ENCODE results near the gene KCNN2.

DNA sequence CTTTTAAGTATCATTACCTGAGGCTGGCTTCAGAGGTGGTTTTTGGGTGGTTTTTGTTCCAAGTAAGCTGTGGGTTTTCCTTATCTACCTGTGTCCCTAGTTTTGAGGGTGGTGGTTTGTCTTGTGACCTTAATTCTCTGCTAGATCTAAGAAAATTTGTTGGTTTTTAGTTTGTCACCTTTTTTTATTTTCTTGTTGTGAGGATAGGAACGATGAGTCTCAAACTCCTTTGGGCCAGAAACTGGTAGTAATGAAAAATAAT is 73.3 kb downstream of the KCNN2 start:
- TF ChIP-seq TAF1 (IDR thresholded peaks at IDR 0.05; ENCODE audit: low read depth) (no peak), EP300 (conservative IDR thresholded peaks at IDR 0.05; ENCODE audit: poor library complexity, severe bottlenecking) (no peak), RAD21 (conservative IDR thresholded peaks at IDR 0.05) (no peak), EZH2 (IDR thresholded peaks at IDR 0.05; ENCODE audit: borderline replicate concordance, insufficient read depth, low read length, poor library complexity, severe bottlenecking) (no peak), SMC3 (conservative IDR thresholded peaks at IDR 0.05; ENCODE audit: poor library complexity) (no peak), POLR2AphosphoS5 (IDR thresholded peaks at IDR 0.05) (no peak)
- TF ChIP-seq, protein P1, sequence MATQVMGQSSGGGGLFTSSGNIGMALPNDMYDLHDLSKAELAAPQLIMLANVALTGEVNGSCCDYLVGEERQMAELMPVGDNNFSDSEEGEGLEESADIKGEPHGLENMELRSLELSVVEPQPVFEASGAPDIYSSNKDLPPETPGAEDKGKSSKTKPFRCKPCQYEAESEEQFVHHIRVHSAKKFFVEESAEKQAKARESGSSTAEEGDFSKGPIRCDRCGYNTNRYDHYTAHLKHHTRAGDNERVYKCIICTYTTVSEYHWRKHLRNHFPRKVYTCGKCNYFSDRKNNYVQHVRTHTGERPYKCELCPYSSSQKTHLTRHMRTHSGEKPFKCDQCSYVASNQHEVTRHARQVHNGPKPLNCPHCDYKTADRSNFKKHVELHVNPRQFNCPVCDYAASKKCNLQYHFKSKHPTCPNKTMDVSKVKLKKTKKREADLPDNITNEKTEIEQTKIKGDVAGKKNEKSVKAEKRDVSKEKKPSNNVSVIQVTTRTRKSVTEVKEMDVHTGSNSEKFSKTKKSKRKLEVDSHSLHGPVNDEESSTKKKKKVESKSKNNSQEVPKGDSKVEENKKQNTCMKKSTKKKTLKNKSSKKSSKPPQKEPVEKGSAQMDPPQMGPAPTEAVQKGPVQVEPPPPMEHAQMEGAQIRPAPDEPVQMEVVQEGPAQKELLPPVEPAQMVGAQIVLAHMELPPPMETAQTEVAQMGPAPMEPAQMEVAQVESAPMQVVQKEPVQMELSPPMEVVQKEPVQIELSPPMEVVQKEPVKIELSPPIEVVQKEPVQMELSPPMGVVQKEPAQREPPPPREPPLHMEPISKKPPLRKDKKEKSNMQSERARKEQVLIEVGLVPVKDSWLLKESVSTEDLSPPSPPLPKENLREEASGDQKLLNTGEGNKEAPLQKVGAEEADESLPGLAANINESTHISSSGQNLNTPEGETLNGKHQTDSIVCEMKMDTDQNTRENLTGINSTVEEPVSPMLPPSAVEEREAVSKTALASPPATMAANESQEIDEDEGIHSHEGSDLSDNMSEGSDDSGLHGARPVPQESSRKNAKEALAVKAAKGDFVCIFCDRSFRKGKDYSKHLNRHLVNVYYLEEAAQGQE (IDR thresholded peaks at IDR 0.05; ENCODE audit: borderline replicate concordance), result no peak
- TF ChIP-seq, protein P2, sequence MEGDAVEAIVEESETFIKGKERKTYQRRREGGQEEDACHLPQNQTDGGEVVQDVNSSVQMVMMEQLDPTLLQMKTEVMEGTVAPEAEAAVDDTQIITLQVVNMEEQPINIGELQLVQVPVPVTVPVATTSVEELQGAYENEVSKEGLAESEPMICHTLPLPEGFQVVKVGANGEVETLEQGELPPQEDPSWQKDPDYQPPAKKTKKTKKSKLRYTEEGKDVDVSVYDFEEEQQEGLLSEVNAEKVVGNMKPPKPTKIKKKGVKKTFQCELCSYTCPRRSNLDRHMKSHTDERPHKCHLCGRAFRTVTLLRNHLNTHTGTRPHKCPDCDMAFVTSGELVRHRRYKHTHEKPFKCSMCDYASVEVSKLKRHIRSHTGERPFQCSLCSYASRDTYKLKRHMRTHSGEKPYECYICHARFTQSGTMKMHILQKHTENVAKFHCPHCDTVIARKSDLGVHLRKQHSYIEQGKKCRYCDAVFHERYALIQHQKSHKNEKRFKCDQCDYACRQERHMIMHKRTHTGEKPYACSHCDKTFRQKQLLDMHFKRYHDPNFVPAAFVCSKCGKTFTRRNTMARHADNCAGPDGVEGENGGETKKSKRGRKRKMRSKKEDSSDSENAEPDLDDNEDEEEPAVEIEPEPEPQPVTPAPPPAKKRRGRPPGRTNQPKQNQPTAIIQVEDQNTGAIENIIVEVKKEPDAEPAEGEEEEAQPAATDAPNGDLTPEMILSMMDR (IDR thresholded peaks at IDR 0.05; ENCODE audit: poor library complexity, severe bottlenecking), result no peak
